Measurements from ENCODE around the gene RUNX1.

RUNX1 gene

GRCh38 chr21:34946385-34946840 lies 102.7 kb downstream of the RUNX1 start:
- peak; percentile 53 for DNase-seq (ENCODE audit: low read depth)
- no peak overlapping the region for H3K4me3 ChIP-seq (ENCODE audit: low read depth, low read length)
- no peak for TF ChIP-seq POLR2A (IDR thresholded peaks at IDR 0.05; ENCODE audit: extremely low read depth, insufficient read length)
- TF ChIP-seq, protein P1, sequence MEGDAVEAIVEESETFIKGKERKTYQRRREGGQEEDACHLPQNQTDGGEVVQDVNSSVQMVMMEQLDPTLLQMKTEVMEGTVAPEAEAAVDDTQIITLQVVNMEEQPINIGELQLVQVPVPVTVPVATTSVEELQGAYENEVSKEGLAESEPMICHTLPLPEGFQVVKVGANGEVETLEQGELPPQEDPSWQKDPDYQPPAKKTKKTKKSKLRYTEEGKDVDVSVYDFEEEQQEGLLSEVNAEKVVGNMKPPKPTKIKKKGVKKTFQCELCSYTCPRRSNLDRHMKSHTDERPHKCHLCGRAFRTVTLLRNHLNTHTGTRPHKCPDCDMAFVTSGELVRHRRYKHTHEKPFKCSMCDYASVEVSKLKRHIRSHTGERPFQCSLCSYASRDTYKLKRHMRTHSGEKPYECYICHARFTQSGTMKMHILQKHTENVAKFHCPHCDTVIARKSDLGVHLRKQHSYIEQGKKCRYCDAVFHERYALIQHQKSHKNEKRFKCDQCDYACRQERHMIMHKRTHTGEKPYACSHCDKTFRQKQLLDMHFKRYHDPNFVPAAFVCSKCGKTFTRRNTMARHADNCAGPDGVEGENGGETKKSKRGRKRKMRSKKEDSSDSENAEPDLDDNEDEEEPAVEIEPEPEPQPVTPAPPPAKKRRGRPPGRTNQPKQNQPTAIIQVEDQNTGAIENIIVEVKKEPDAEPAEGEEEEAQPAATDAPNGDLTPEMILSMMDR (IDR thresholded peaks at IDR 0.05; ENCODE audit: low read depth, low read length), result no peak
- no peak for TF ChIP-seq MAX (IDR thresholded peaks at IDR 0.05; ENCODE audit: low read depth, low read length)
- TF ChIP-seq MYC (IDR thresholded peaks at IDR 0.05; ENCODE audit: low read depth, low read length), result no peak

- TF ChIP-seq MYC (IDR thresholded peaks at IDR 0.05; ENCODE audit: low read depth, low read length) (no peak), POLR2A (IDR thresholded peaks at IDR 0.05; ENCODE audit: extremely low read depth, insufficient read length) (no peak), MAX (IDR thresholded peaks at IDR 0.05; ENCODE audit: low read depth, low read length) (no peak)
- TF ChIP-seq, protein P1 (IDR thresholded peaks at IDR 0.05; ENCODE audit: low read depth, low read length), result no peak
- DNase-seq (ENCODE audit: low read depth), result no peak
- no peak overlapping the region for H3K4me3 ChIP-seq (ENCODE audit: low read depth, low read length)
Observed at GRCh38 chr21:34945288-34945687, 103.8 kb downstream of the RUNX1 start.

DNA sequence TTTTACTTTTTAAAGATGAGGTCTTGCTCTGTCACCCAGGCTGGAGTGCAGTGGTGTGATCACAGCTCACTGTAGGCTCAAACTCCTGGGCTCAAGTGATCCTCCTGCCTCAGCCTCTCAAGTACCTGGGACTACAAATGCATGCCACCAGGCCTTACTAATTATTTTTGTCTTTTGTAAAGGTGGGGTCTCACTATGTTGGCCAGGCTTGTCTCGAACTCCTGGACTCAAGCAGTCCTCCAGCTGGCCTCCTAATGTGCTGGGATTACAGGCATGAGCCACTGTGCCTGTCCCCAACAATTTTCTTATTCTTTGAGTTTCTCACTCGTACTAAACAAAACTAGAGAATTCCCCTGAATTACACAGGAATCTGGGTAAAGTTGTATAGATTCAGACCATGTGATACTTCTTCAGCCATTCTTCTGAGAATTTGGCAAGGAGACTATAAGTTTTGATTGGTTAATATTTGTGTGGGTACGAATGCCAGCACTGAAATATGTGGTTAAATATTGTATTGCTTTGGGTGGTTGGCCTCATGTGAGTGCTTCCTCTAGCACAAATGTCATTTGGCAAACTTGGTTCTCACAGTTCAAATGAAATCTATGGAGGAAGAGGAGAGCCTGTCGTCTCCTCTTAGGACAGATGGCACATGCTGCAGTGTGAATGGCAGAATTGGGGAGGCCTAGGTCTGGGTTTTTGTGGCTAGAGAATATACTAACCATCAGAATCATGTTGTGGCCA lies 104.9 kb downstream of the RUNX1 start:
- TF ChIP-seq, protein P1 (IDR thresholded peaks at IDR 0.05; ENCODE audit: low read depth, low read length), result no peak
- TF ChIP-seq MAX (IDR thresholded peaks at IDR 0.05; ENCODE audit: low read depth, low read length) (no peak), MYC (IDR thresholded peaks at IDR 0.05; ENCODE audit: low read depth, low read length) (no peak), POLR2A (IDR thresholded peaks at IDR 0.05; ENCODE audit: extremely low read depth, insufficient read length) (no peak)
- H3K4me3 ChIP-seq (ENCODE audit: low read depth, low read length), result no peak overlapping the region
- DNase-seq (ENCODE audit: low read depth), result no peak

- no peak overlapping the region for H3K4me3 ChIP-seq (ENCODE audit: low read depth, low read length)
- TF ChIP-seq MYC (IDR thresholded peaks at IDR 0.05; ENCODE audit: low read depth, low read length) (no peak), POLR2A (IDR thresholded peaks at IDR 0.05; ENCODE audit: extremely low read depth, insufficient read length) (no peak), MAX (IDR thresholded peaks at IDR 0.05; ENCODE audit: low read depth, low read length) (no peak)
- TF ChIP-seq, protein P1 (IDR thresholded peaks at IDR 0.05; ENCODE audit: low read depth, low read length), result no peak
- DNase-seq (ENCODE audit: low read depth), result no peak
Observed at GRCh38 chr21:34942911-34943310, 106.2 kb downstream of the RUNX1 start.

DNA sequence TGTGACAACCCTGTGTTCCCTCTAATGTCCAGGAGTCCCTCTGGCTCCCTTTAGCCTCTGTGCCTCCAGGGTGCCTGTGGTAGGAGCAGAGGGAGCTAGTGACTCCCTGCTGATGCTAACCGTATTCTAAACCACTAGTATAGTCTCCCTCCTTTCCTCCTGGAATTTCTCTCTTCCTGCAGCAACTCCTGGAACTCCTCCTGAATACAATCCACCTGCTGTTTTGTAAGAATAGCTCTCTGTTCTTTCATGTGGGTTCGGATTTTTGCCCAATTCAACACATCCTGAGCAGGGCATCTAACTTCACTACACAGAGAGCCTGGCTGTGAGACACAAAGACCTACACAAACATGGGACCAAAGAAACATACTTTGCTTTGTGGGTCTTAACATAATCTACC lies 107.9 kb downstream of the RUNX1 start:
- DNase-seq (ENCODE audit: low read depth), result no peak
- TF ChIP-seq MAX (IDR thresholded peaks at IDR 0.05; ENCODE audit: low read depth, low read length), result no peak
- TF ChIP-seq MYC (IDR thresholded peaks at IDR 0.05; ENCODE audit: low read depth, low read length), result no peak
- TF ChIP-seq, protein P1 (IDR thresholded peaks at IDR 0.05; ENCODE audit: low read depth, low read length), result no peak
- TF ChIP-seq POLR2A (IDR thresholded peaks at IDR 0.05; ENCODE audit: extremely low read depth, insufficient read length), result no peak
- H3K4me3 ChIP-seq (ENCODE audit: low read depth, low read length), result no peak overlapping the region
